Ishikawa (cell line): ENCODE results near the gene CALML6.

Source experiments
- CEBPB ChIP-seq: IDR thresholded peaks from 2 replicates; pipeline ENCODE4 v1.6.1; 2012
- EP300 ChIP-seq: IDR thresholded peaks from 2 replicates; pipeline ENCODE4 v1.6.1; 2012; ENCODE audit warnings: borderline replicate concordance
- TAF1 ChIP-seq: IDR thresholded peaks from 2 replicates; pipeline ENCODE4 v1.6.1; 2012; ENCODE audit warnings: low read depth, mild to moderate bottlenecking

GRCh38 chr1:1946540-1946939, 31.5 kb downstream of the CALML6 start:
- TF ChIP-seq CEBPB (no peak), EP300 (no peak), TAF1 (no peak)
